Activated naive CD4-positive, alpha-beta T cell treated with anti-CD3 and anti-CD28 coated beads, Interleukin-2, amount 50 U/mL, for 24 hours (primary cell): Measurements from ENCODE around the gene RETNLB.

Experiments
- H3K27ac Mint-ChIP-seq: one replicate; pipeline ENCODE4 v1.8.0; 2021; ENCODE audit warnings: mild to moderate bottlenecking, mixed read lengths
- H3K27me3 Mint-ChIP-seq: one replicate; pipeline ENCODE4 v1.8.0; 2021; ENCODE audit warnings: mixed read lengths
- H3K36me3 Mint-ChIP-seq: one replicate; pipeline ENCODE4 v1.8.0; 2021; ENCODE audit warnings: mixed read lengths
- H3K4me1 Mint-ChIP-seq: one replicate; pipeline ENCODE4 v1.8.0; 2021; ENCODE audit warnings: mixed read lengths
- H3K4me3 Mint-ChIP-seq: one replicate; pipeline ENCODE4 v1.8.0; 2021; ENCODE audit warnings: mild to moderate bottlenecking, mixed read lengths
- H3K9me3 Mint-ChIP-seq: one replicate; pipeline ENCODE4 v1.8.0; 2021; ENCODE audit warnings: mixed read lengths

RETNLB gene

GRCh38 chr3:108719178-108719806 is 37.9 kb downstream of the RETNLB start:
- Mint-ChIP-seq H3K4me1 (no peaks in the 10 kb centered on the region), H3K9me3 (peaks cover 5% of the 10 kb centered on the region), H3K27me3 (no peaks in the 10 kb centered on the region), H3K27ac (no peak overlapping the region), H3K36me3 (no peaks in the 10 kb centered on the region), H3K4me3 (no peak overlapping the region)

- H3K36me3 Mint-ChIP-seq: no peaks in the 10 kb centered on the region
- no peak overlapping the region for H3K4me3 Mint-ChIP-seq
- no peak overlapping the region for H3K27ac Mint-ChIP-seq
- H3K9me3 Mint-ChIP-seq: peaks cover 5% of the 10 kb centered on the region
- no peaks in the 10 kb centered on the region for H3K4me1 Mint-ChIP-seq
- H3K27me3 Mint-ChIP-seq: no peaks in the 10 kb centered on the region
Measured at GRCh38 chr3:108718454-108718853, 38.8 kb downstream of the RETNLB start.

GRCh38 chr3:108713816-108714215 is 43.4 kb downstream of the RETNLB start:
- no peaks in the 10 kb centered on the region for H3K27me3 Mint-ChIP-seq
- no peak overlapping the region for H3K27ac Mint-ChIP-seq
- H3K4me1 Mint-ChIP-seq: no peaks in the 10 kb centered on the region
- H3K4me3 Mint-ChIP-seq: no peak overlapping the region
- H3K36me3 Mint-ChIP-seq: peaks cover 4% of the 10 kb centered on the region
- H3K9me3 Mint-ChIP-seq: no peaks in the 10 kb centered on the region

DNA sequence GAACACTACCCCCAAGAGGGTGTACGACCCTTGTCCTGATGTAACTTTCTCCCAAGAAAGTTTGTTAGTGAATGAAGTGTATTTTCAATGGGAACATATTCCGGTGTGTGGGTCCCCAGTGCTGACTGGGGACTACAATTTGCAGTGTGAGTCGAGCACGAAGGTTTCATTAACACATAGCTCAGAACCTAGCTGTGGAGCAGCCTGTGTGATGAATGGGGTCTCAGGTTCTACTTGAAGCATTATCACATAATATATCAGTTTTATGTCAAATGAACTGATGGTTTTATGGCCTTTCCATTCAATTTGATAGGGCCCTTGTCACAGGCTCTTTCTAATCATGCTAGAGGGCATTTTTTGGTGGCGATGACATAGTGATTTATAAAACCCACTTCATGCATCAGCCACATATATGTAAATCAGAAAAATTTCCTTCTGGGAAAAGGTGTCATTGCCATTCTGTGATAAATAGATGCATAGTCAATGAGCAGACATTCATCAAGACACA is 44.1 kb downstream of the RETNLB start:
- Mint-ChIP-seq H3K4me1 (no peaks in the 10 kb centered on the region), H3K36me3 (peaks cover 4% of the 10 kb centered on the region), H3K27me3 (no peaks in the 10 kb centered on the region), H3K9me3 (no peaks in the 10 kb centered on the region), H3K4me3 (no peak overlapping the region), H3K27ac (no peak overlapping the region)
